NCI-H128 (cell line): Measurements from ENCODE around the gene TCF7L2.

Experiments used
- DNase-seq: peaks from one replicate; lab custom pipeline; 2025; ENCODE audit not compliant: unreplicated experiment; lab: John Stamatoyannopoulos, UW

Gene TCF7L2

DNA sequence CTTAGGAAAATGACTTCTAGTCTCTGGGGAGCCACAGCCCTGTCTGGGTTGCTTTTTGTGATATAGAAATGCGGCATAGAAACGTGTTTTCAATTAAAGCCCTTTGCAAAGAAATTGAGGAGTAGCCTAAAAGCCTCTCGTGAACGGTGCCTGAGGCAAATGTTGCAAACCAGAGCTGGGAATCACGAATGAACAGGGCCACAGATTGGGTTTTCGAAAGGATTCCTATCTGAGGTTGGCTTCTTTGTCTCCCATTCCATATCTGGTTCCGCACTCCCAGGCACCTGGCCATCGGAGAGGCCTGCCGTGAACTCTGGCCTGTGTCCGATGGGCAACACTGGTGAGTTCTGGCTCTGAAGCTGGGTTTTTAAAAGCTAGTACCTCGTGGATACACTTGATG is 221.6 kb downstream of the TCF7L2 start:
- DNase-seq = no peak

GRCh38 chr10:113175176-113175575 is 225.1 kb downstream of the TCF7L2 start:
- no peak for DNase-seq

- DNase-seq = no peak
These were observed 226.0 kb downstream of the TCF7L2 start for GRCh38 chr10:113175756-113176651.

GRCh38 chr10:113176652-113177155 is 226.7 kb downstream of the TCF7L2 start:
- DNase-seq = no peak

- no peak for DNase-seq
These were observed 227.3 kb downstream of the TCF7L2 start for GRCh38 chr10:113177156-113177935.

- DNase-seq = no peak
These were observed 227.9 kb downstream of the TCF7L2 start for GRCh38 chr10:113177936-113178335.

DNA sequence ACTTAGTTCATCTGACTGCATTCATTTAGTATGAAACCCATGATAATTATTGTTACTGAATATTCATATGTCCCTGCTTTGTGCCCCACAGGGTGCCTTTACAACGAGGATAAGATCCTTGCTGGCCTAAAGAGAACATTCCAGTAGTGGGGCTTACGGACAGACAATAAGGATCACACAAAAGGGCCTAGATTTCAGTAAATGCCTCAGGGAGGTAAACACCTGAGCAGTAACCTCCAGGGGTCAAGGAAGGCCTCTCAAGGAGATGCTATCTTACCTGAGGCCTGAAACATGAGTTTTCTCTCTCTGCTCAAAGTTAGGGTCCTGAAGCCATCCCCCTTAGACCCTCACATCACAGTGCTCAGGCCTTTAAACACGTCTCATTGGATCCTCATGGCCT is 228.7 kb downstream of the TCF7L2 start:
- no peak for DNase-seq

DNA sequence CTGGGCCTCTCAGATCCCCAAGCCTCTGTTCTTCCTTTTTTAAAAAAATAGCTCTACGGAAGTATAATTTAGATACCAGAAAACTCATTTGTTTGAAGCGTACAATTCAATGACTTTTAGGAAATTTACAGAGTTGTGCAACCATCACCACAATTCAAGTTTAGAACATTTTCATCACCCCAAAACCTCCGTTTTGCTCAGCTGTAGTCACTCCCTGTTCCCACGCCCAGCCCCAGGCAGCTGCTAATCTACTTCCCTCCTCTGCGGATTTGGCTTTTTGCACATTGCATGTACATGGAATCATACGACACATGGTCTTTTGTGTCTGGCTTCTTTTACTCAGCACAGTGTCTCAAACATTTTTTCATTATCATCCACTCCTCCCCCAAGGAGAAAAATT is 229.2 kb downstream of the TCF7L2 start:
- DNase-seq = no peak

GRCh38 chr10:113179966-113180365 is 229.9 kb downstream of the TCF7L2 start:
- no peak for DNase-seq

- DNase-seq = no peak
These were observed 230.5 kb downstream of the TCF7L2 start for GRCh38 chr10:113180401-113181154.

DNA sequence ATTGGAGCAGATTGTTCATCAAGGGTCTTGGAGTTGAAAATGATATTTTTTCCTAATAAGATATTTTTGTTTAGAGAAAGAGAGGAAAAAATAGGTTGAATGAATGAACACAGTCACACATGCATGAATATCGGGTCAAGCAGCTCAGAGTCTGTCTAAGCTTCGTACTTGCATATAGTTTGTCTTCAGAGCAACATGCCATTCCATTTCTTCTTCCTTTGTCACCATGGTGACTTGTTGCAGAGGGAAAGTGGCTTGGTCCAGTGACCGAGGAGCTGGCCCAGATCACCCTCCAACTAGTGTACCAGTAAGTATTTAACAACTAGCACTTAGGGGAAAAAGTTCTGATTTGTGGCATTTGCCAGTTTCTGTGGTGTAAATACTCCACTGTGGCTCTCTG is 232.1 kb downstream of the TCF7L2 start:
- no peak for DNase-seq

GRCh38 chr10:113183573-113183972 is 233.5 kb downstream of the TCF7L2 start:
- no peak for DNase-seq

DNA sequence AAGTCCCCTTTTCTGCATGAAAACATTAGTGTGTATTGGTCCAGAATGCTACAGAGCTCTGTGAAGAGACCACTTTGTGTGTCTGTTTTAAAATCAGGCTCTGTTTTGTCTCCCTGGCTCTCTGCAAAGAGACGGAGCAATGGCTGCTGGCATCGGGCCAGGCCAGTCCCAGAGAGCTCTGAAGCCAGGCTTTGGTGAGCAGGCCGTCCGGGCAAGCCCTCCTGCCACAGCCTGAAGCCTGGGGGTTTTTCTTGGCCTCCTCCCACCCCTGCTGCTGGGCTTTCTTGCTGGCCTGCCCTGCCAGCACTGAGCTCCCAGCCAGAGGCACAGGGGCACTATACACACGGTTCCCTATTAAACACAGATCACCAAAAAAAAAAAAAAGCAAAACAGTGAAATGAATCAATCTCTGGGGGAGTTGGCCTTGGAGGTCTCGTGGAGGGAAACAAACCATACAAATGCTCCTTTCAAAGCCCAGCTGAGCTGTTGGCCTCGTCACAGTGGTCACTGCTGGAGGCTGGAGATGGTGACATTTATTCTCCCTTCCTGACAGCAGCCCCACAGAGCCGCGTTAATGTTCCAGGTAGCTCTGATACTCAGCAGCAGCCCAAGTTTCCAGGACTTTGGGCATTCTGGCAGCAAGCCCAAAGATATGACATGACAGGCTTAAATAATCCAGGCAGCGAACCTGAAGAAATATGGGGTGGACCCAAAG is 237.2 kb downstream of the TCF7L2 start:
- DNase-seq = no peak

DNA sequence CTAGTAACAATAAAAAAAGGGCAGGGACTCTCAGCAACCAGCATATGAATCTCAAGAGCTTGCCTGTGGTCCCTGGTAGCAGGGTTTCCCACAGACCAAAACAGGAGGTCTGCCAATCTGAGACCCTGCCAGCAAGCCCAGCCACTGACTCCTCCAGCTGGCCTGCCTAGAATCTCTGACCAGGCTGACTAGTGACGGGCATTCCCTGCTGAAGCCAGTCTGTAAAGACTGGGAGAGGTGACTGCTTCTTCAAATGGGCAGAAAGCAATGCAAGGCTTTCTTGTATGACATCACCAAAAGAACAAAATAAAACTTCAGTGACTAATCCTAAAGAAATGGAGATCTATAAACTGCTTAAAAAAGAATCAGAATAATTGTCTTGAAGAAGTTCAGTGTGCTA is 249.4 kb downstream of the TCF7L2 start:
- no peak for DNase-seq

DNA sequence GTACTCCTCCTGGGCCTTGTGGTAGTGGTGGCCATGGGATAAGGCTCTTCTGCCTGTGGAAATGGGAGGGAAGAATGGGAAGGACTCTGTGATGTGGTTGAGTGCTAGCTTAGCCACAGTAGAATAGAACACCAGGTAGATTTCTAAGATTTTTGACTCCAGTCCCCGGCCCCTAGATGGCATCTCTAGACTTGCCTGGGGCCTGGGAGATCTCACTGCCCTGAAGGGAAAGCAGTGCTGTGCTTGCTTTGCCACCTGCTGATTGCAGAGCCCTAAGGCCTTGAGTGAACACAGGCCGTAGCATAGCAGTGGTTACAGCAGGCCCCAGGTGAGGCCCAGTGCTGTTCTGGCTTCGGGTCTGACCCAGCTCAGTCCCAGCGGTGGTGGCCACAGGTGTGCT is 252.0 kb downstream of the TCF7L2 start:
- no peak for DNase-seq

DNA sequence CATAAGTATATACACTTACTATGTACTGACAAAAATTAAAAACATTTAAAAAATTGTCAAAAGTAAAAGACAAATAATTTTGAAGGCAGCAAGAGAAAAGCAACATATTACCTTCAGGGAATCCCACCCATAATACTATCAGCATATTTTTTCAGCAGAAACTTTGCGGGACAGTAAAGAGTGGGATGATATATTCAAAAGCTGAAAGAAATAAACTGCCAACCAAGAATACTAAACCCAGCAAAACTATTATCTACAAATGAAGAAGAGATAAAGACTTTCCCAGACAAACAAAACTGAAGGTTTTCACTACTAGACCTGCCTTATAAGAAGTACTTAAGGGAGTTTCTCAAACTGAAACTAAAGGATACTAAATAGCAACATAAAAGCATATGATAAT is 257.9 kb downstream of the TCF7L2 start:
- no peak for DNase-seq

DNA sequence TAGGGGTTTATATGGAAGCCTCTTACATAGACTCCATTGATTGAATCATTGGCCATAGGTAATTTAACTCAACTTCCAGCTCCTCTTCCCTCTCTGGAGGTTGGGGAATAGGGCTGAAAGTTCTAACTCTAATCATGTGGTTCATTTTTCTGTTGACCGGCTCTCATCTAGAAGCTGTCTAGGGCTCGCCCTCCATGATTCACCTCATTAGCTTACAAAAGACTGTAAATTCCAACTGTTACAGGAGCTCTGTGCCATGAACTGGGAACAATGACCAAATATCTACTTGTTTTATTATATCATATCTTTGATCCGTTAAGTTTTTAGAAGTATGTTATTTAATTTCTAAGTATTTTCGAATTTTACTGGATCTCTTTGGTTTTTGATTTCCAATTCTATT is 263.0 kb downstream of the TCF7L2 start:
- DNase-seq = no peak

DNA sequence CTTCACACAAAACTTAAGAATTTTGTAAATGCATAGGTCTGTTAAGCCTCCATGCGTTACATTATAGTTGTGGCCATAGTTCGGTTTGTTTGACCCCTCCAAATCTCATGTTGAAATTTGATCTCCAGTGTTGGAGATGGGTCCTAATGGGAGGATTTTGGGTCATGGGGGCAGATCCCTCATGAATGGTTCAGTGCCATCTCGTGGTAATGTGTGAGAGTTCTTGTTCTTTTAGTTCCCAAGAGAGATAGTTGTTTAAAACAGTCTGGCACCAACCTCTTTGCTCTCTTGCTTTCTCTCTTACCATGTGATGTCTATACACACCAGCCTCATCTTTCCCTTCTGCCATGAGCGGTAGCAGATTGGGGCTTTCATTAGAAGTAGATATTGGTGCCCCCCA is 264.3 kb downstream of the TCF7L2 start:
- DNase-seq = no peak

GRCh38 chr10:113216102-113216501 is 266.1 kb downstream of the TCF7L2 start:
- DNase-seq = no peak
